Measurements from ENCODE around the gene RPS2. TPM values are rescaled to one million over a fixed set of nuclear protein-coding genes. Genes with fewer than 3 reads are reported as not detected.

The RPS2 gene
- total and polyA plus RNA-seq, 8 donors = 1,316 to 3,219 (median 1,806) TPM

DNA sequence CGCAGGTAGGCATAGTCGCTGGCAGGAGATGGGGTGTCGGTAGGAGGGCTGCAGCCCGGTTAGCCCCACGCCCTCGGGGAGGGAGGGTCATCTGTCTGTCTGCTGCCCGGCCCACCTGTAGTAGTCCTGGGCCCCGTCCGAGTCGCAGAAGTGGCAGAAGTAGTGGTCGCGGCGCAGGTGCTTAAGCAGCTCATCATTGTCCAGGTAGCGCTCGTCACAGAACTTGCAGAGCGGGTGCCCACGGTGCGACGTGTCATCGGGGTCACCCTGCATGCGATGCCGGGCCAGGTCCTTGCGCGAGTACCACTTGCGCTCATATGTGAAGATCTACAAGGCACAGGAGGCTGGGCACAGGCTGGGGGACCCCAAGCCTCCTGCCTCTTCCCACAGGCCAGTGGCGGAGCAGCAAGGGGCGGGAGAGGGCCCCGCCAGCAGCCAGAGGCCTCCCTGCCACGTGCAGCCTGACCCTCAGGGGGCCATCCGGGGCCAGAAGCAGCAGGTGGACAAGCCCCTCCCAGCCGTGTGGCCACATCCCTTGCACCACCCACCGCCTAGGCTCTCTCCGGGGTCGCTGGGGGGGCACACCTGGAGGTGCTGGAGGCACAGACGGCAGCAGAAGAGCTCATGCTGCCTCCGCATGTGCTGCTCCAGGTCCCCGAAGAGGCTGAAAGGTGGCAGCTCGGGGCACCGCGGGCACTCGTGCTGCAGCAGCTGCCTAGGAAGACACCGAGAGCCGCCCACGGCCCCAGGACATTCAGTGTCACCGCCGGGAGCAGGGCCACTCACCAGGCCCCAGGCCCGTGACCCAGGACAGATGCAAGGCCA is 38.0 kb upstream of the RPS2 start:
- FAIRE-seq = no peak
- DNase-seq = peak in 5 of 6 donors; percentile 16 to 79 (median 57)
- WGBS, 2 donors = 90 to 91% methylated on average over 47 of the region's 47 CpGs
- ATAC-seq = no peak
- no peaks in the 10 kb centered on the region for H3K9me3 ChIP-seq
- TF ChIP-seq, protein P1, sequence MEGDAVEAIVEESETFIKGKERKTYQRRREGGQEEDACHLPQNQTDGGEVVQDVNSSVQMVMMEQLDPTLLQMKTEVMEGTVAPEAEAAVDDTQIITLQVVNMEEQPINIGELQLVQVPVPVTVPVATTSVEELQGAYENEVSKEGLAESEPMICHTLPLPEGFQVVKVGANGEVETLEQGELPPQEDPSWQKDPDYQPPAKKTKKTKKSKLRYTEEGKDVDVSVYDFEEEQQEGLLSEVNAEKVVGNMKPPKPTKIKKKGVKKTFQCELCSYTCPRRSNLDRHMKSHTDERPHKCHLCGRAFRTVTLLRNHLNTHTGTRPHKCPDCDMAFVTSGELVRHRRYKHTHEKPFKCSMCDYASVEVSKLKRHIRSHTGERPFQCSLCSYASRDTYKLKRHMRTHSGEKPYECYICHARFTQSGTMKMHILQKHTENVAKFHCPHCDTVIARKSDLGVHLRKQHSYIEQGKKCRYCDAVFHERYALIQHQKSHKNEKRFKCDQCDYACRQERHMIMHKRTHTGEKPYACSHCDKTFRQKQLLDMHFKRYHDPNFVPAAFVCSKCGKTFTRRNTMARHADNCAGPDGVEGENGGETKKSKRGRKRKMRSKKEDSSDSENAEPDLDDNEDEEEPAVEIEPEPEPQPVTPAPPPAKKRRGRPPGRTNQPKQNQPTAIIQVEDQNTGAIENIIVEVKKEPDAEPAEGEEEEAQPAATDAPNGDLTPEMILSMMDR (IDR thresholded peaks at IDR 0.05) = no peak
- peaks cover 19 to 57% (median 39%) of the 10 kb centered on the region in 3 donors for H3K36me3 ChIP-seq
- intact Hi-C loops (cut with DNase I) = no loop called here
- H3K4me1 ChIP-seq = peaks cover 14 to 33% (median 33%) of the 10 kb centered on the region in 3 donors
- no peak overlapping the region for H3K27ac ChIP-seq
- H3K27me3 ChIP-seq = no peaks in the 10 kb centered on the region
- no peak overlapping the region for H3K4me3 ChIP-seq

DNA sequence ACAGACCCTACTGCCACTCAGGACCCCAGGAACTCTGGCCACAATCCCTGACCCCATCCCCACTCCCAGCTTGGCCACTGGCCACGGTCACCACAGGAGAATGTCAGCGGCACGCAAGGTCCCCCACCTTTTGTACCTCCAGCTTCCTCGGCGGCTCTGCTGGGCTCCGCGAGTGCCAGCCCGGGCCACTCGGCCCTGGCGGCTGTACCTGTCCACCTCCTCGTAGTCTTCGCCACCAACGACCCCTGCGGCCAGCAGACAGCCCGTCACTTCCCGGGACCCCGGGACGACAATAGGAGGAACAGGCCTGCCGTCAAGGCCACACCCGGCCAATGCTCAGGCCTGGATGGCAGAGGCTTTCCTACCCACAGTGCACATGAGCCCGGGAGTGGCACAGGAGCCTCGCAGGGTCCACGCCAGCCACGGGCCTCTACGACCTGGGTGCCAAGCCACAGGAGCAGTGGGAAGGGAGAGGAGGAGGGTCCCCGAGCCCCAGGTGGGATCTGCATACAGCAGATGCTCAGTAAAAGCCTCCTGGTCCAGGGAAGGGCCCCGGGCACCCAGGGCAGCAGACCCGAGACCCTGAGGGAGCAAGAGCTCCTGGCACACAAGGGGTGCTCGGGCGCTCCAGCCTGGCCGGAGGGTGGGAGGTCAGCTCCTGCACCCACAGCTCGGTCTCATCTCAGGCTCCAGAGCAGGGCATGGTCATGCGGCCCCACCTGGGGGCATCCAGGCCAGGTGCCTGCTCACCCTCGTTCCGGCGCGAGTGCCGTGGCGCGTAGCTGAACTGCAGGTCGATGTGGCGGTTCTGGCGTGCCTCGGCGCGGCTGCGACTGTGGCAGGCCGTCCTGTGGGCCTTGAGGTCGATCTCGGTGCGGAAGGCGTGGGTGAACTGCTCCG is 37.1 kb upstream of the RPS2 start:
- Histone ChIP-seq H3K4me3 (no peak overlapping the region), H3K36me3 (peaks cover 19 to 64% (median 39%) of the 10 kb centered on the region in 3 donors), H3K9me3 (no peaks in the 10 kb centered on the region), H3K27me3 (no peaks in the 10 kb centered on the region), H3K27ac (no peak overlapping the region), H3K4me1 (peaks cover 9 to 25% (median 24%) of the 10 kb centered on the region in 3 donors)
- DNase-seq (peak in 5 of 6 donors; percentile 8 to 80 (median 51)), FAIRE-seq (no peak), ATAC-seq (no peak)
- intact Hi-C loops (cut with DNase I) = no loop called here
- TF ChIP-seq, protein P1 (IDR thresholded peaks at IDR 0.05) = no peak
- WGBS, 2 donors = 92 to 94% methylated on average over 47 to 53 of the region's 53 CpGs

DNA sequence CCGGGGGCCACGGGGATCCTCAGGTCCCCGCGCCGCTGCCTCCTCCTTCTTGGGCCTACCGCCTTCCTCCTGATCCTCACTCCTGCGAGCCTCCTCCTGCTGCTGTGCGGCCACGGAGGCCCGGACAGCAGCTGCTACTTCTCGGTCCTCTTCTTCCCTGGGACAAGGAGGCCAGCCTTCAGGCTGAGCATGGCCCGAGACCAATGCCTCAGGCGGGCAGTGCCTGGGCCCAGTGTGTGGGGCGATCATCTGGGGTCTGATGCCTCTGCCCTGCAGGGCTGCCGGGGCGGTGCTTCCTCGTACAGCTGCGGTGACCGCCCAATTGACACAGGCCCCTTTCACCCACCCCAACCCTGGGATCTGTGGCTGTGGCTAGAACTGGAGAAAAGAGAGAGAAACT is 36.4 kb upstream of the RPS2 start:
- WGBS, 2 donors = 95 to 96% methylated on average over 18 to 19 of the region's 19 CpGs
- Histone ChIP-seq H3K4me1 (peaks cover 9 to 23% (median 20%) of the 10 kb centered on the region in 3 donors), H3K9me3 (no peaks in the 10 kb centered on the region), H3K4me3 (no peak overlapping the region), H3K36me3 (peaks cover 19 to 64% (median 39%) of the 10 kb centered on the region in 3 donors), H3K27me3 (no peaks in the 10 kb centered on the region), H3K27ac (no peak overlapping the region)
- ATAC-seq (no peak), FAIRE-seq (no peak), DNase-seq (peak in 2 of 6 donors; percentile 27 to 69)
- intact Hi-C loops (cut with DNase I) = no loop called here
- TF ChIP-seq, protein P1 (IDR thresholded peaks at IDR 0.05) = no peak

DNA sequence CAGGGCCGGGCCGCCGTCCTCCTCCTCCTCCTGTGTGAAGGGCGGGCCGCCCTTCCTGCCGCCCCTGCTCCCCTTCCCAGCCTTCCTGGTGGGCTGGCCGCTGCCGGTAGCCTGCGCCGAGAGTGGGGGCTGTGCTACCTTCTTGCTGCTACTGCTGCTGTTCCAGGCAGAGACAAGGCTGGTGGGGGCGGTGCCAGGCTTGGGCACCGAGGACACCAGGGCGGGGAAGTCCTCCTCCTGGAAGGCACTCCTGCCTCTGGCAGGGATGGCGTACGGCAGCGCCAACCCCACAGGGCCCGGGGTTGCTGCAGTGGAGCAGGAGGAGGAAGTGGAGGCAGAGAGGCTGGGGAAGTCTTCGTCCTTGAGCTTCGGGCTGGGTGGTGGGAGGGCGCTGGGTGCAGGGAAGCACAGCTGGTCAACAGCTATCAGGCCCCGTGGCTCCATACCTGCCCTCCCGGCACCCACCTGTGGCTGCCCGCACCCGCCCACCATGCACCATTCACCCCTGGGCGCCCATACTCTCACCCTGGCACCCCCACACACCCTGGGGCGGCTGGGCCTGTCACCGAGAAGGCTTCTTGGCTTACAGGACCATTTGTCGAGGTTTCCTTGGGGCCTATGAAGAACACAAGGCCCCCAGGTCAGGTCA is 35.4 kb upstream of the RPS2 start:
- FAIRE-seq (no peak), DNase-seq (peak in 4 of 6 donors; percentile 16 to 79 (median 46)), ATAC-seq (no peak)
- intact Hi-C loops (cut with DNase I) = no loop called here
- Histone ChIP-seq H3K4me3 (no peak overlapping the region), H3K27me3 (no peaks in the 10 kb centered on the region), H3K36me3 (peaks cover 19 to 64% (median 39%) of the 10 kb centered on the region in 3 donors), H3K4me1 (peaks cover 9 to 15% (median 10%) of the 10 kb centered on the region in 3 donors), H3K9me3 (no peaks in the 10 kb centered on the region), H3K27ac (no peak overlapping the region)
- TF ChIP-seq, protein P1 (IDR thresholded peaks at IDR 0.05) = no peak
- WGBS, 2 donors = 88 to 90% methylated on average over 26 to 28 of the region's 28 CpGs
